Colonic mucosa (tissue), 4 donors: Measurements from ENCODE around the gene AGAP1. TPM values are rescaled to one million over a fixed set of nuclear protein-coding genes. Genes with fewer than 3 reads are reported as not detected.

ENCODE experiments used
- DNase-seq: peaks from one replicate; pipeline ENCODE4 v3.0.0-alpha.2; 2020
- H3K27ac ChIP-seq: fragments of 200-600 bp; one replicate; pipeline ENCODE4 v1.8.0; 2021
- H3K27me3 ChIP-seq: fragments of 200-600 bp; one replicate; pipeline ENCODE4 v1.8.0; 2021
- H3K36me3 ChIP-seq: fragments of 200-600 bp; one replicate; pipeline ENCODE4 v1.8.0; 2021
- H3K4me1 ChIP-seq: fragments of 200-600 bp; one replicate; pipeline ENCODE4 v1.8.0; 2021; ENCODE audit warnings: mild to moderate bottlenecking
- H3K4me3 ChIP-seq: fragments of 200-600 bp; one replicate; pipeline ENCODE4 v1.8.0; 2021
- H3K9ac ChIP-seq, 2 donors: one replicate each; pipeline ENCODE4 v1.7.0; 2013; ENCODE audit warnings: control low read depth in 2 of 2, low read depth in 2 of 2, low read length in 2 of 2
- H3K9me3 ChIP-seq: fragments of 200-600 bp; one replicate; pipeline ENCODE4 v1.8.0; 2021
- intact Hi-C: fragments of 100-400 bp; cut with DNase I; formaldehyde crosslinking; loops from one replicate; pipeline ENCODE4 v1.14.1; 2022
- total RNA-seq, 2 donors: library from RNA; stranded (reverse); fragmentation: NEBNext Ultra II Directional in 1 of 2; extraction: Animal tissue kit (Norgen Biotek cat#: 25700) in 1 of 2; gene quantifications; one replicate each; pipeline ENCODE4 v1.2.1, GENCODE V29; 2021
- TF ChIP-seq, protein P1 (sequence below): fragments of 200-600 bp; IDR thresholded peaks from one replicate; pipeline ENCODE4 v1.8.0; 2022; ENCODE audit warnings: antibody characterized with exemption, mild to moderate bottlenecking
- donor health status: healthy.
- donor health status: DM: no; HTN: no; CAD: no.
- donor health status: DM: no; HTN: no; CAD: no.

The AGAP1 gene
- total RNA-seq, 2 donors from 2014 or later = 62.1 to 62.9 TPM

DNA sequence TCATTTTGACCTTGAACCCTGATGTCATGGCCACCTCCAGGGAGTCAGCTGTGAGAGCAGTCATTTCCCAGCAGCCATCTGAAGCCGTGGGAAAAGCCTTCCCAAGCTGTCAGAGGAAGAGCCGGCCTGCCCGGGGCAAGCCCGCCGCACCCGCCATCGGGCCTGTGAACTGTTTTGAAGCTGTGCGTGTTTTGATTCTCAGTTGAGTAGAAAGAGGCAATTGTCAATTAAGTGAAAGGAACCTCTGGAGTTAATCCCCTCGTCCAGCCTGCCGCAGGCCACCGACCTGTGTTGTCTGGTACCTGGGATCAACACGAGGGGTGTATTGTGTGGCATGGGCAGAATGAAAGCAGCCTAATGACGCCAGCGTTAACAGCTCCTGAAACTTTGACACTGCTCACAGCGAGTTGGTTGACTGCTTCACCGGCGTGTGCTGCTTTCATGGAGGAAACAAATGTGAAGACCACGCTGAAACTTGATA, 318.4 kb downstream of the AGAP1 start:
- TF ChIP-seq, protein P1, sequence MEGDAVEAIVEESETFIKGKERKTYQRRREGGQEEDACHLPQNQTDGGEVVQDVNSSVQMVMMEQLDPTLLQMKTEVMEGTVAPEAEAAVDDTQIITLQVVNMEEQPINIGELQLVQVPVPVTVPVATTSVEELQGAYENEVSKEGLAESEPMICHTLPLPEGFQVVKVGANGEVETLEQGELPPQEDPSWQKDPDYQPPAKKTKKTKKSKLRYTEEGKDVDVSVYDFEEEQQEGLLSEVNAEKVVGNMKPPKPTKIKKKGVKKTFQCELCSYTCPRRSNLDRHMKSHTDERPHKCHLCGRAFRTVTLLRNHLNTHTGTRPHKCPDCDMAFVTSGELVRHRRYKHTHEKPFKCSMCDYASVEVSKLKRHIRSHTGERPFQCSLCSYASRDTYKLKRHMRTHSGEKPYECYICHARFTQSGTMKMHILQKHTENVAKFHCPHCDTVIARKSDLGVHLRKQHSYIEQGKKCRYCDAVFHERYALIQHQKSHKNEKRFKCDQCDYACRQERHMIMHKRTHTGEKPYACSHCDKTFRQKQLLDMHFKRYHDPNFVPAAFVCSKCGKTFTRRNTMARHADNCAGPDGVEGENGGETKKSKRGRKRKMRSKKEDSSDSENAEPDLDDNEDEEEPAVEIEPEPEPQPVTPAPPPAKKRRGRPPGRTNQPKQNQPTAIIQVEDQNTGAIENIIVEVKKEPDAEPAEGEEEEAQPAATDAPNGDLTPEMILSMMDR = no peak
- H3K4me3 ChIP-seq = no peak overlapping the region
- no peaks in the 10 kb centered on the region for H3K4me1 ChIP-seq
- intact Hi-C loops = no loop called here
- no peaks in the 10 kb centered on the region for H3K36me3 ChIP-seq
- no peak overlapping the region for H3K9ac ChIP-seq
- no peaks in the 10 kb centered on the region for H3K9me3 ChIP-seq
- no peaks in the 10 kb centered on the region for H3K27me3 ChIP-seq
- DNase-seq = no peak
- no peak overlapping the region for H3K27ac ChIP-seq

DNA sequence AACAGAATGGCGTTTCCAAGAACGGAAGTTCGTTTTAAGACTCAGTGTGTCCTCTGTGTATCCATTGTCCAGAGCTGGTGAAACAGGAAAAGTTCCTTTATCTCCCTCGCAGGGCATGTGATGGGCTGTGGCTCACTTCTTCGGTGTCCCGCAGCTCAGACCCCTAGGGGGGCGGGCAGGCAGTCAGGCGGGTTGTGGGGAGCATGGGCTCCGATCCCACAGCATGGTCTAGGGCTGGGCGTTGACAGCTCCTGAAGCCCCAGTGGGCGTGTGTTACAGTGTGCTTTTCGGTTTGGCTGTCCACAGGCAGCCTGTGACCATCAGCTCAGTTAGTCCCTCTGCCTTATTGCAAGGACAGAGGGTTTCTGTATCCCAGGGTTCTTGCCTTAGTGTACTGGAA, 319.6 kb downstream of the AGAP1 start:
- no peaks in the 10 kb centered on the region for H3K36me3 ChIP-seq
- DNase-seq = no peak
- no peaks in the 10 kb centered on the region for H3K27me3 ChIP-seq
- TF ChIP-seq, protein P1 = no peak
- no peaks in the 10 kb centered on the region for H3K4me1 ChIP-seq
- intact Hi-C loops = no loop called here
- H3K9ac ChIP-seq = no peak overlapping the region
- H3K27ac ChIP-seq = no peak overlapping the region
- no peaks in the 10 kb centered on the region for H3K9me3 ChIP-seq
- no peak overlapping the region for H3K4me3 ChIP-seq

DNA sequence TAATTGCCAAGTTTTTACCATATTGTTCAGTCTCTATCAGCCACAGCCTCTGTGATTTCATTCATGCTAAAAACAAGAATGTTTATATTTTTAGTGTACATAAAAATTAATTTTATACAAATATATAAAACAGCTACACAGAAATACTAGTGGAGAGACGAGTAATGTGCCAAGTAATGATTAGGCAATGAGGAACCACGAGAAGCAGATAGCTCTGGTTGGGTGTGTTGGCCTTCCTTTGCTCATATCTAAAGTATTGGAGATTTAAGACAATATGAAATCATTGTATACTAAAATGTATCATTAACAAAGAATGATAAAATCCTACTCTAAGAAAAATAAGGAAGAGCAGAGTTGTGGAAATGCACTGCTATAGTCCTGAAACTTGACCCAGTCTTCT, 326.7 kb downstream of the AGAP1 start:
- Histone ChIP-seq H3K4me1 (no peaks in the 10 kb centered on the region), H3K27ac (no peak overlapping the region), H3K36me3 (no peaks in the 10 kb centered on the region), H3K27me3 (no peaks in the 10 kb centered on the region), H3K9ac (no peak overlapping the region), H3K4me3 (no peak overlapping the region), H3K9me3 (no peaks in the 10 kb centered on the region)
- intact Hi-C loops = no loop called here
- DNase-seq = no peak
- TF ChIP-seq, protein P1 = no peak

DNA sequence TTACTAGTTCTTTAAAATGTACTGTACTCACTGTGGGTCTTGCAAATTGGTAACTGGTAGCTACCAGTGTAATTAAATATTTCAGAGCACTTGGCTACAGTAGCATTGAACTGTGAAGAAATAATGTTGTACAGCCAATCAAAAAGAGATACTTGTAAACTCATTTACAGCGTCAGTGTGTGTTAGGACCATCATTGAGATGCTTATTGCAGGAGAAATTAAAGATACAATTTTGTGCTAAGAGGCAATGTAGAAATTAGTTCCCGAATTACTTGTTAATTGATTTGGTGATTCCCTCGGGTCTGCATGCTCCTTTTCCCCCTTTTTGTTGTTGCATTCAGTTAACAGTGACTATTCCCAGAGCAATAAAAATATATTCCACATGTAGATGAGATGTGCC, 330.5 kb downstream of the AGAP1 start:
- intact Hi-C loops = no loop called here
- no peaks in the 10 kb centered on the region for H3K27me3 ChIP-seq
- H3K4me1 ChIP-seq = no peaks in the 10 kb centered on the region
- no peak overlapping the region for H3K9ac ChIP-seq
- H3K9me3 ChIP-seq = no peaks in the 10 kb centered on the region
- TF ChIP-seq, protein P1 = no peak
- no peaks in the 10 kb centered on the region for H3K36me3 ChIP-seq
- H3K27ac ChIP-seq = no peak overlapping the region
- no peak for DNase-seq
- no peak overlapping the region for H3K4me3 ChIP-seq

DNA sequence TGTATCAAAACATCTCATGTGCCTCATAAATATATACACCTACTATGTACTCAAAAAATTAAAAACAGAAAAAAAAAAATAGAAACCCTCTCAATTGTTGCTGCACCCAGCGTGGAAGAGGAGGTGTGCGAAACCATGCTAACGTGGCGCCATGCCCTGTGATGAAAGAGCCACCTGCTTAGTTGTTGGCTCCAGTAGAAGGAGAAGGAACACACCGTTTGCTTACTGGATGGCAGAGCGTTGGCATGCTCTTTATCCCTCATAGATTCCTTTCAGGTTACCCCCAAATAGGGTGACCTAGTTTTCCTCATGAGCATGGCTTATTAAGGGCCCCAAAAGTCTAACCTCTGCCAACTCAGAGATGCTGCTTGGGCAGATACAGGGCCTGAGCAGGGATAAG, 332.1 kb downstream of the AGAP1 start:
- Histone ChIP-seq H3K27ac (no peak overlapping the region), H3K27me3 (no peaks in the 10 kb centered on the region), H3K9ac (no peak overlapping the region), H3K4me1 (no peaks in the 10 kb centered on the region), H3K36me3 (no peaks in the 10 kb centered on the region), H3K9me3 (no peaks in the 10 kb centered on the region), H3K4me3 (no peak overlapping the region)
- no peak for DNase-seq
- intact Hi-C loops = no loop called here
- TF ChIP-seq, protein P1 = no peak

DNA sequence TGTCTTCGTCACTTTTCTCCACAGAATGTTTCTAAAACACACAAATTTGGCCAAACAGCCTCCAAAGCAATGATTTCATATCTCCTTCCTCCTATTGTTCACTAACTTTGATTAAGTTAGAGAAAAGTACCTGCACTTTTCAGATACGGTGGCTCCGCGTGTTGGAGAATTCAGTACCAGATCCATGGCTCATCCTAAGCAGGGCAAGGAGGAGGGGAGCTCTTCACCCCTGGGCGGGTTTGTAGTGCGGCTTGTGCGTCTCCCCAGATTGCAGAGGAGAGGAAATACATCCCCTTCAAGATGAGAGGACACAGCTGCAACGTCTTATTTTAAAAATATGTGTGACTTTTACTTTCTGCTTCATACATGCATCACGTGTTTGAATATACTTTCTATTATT, 333.0 kb downstream of the AGAP1 start:
- no peak overlapping the region for H3K27ac ChIP-seq
- H3K9me3 ChIP-seq = no peaks in the 10 kb centered on the region
- no peaks in the 10 kb centered on the region for H3K36me3 ChIP-seq
- TF ChIP-seq, protein P1 = no peak
- no peaks in the 10 kb centered on the region for H3K4me1 ChIP-seq
- no peak for DNase-seq
- no peaks in the 10 kb centered on the region for H3K27me3 ChIP-seq
- H3K4me3 ChIP-seq = no peak overlapping the region
- intact Hi-C loops = no loop called here
- no peak overlapping the region for H3K9ac ChIP-seq
